ENCODE measurements around the gene LPIN1.

GRCh38 chr2:11821705-11822104 is 75.3 kb downstream of the LPIN1 start:
- no peak for TF ChIP-seq CTCF (IDR thresholded peaks at IDR 0.05)
- TF ChIP-seq POLR2A (IDR thresholded peaks at IDR 0.05), result no peak
